Measurements from ENCODE around the gene KIZ. TPM values are rescaled to one million over a fixed set of nuclear protein-coding genes. Genes with fewer than 3 reads are reported as not detected.
"Not testable (repeated sequence)": the region's sequence is repeated elsewhere in the genome, so short reads cannot be mapped to it uniquely, and the experiment has no call there.

The KIZ gene
- total RNA-seq, 1 donor from 2014 or later: 15.0 TPM

DNA sequence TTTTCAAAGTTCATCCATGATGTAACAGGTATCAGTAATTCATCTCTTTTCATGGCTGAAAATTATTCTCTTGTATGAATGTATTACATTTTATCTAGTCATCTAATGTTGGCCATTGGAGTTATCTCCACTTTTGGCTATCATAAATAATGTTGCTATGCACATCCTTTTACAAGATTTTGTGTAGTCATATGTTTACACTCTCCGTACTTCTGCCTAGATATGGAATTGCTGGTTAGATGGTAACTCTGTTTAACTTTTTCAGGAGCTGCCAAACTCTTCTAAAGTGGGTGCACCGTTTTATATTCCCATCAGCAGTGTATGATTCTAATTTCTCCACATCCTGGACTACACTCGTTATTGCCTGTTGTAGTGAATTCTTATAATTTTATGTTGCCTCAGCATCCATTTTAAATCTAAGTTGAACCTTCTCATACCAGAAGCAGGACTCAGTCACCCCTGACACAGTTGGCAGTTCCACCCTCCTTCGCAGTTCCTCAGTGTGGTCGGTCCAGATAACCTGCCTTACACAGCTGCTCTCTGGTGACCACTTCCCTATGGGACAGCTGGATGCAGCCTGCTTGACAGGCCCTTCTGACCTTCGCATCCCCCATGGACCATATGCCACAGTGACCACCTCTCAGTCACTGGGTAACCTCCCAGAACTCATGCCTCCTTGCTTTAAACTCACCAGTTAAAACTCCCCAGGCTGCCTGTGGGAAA is 33.9 kb downstream of the KIZ start:
- Mint-ChIP-seq H3K27ac (ENCODE audit: unreplicated experiment) (no peak overlapping the region), H3K4me3 (no peak overlapping the region), H3K27me3 (ENCODE audit: low read depth) (no peaks in the 10 kb centered on the region), H3K4me1 (peaks cover 6% of the 10 kb centered on the region), H3K9me3 (no peaks in the 10 kb centered on the region), H3K36me3 (ENCODE audit: low read depth) (no peaks in the 10 kb centered on the region)
- TF ChIP-seq, protein P1, sequence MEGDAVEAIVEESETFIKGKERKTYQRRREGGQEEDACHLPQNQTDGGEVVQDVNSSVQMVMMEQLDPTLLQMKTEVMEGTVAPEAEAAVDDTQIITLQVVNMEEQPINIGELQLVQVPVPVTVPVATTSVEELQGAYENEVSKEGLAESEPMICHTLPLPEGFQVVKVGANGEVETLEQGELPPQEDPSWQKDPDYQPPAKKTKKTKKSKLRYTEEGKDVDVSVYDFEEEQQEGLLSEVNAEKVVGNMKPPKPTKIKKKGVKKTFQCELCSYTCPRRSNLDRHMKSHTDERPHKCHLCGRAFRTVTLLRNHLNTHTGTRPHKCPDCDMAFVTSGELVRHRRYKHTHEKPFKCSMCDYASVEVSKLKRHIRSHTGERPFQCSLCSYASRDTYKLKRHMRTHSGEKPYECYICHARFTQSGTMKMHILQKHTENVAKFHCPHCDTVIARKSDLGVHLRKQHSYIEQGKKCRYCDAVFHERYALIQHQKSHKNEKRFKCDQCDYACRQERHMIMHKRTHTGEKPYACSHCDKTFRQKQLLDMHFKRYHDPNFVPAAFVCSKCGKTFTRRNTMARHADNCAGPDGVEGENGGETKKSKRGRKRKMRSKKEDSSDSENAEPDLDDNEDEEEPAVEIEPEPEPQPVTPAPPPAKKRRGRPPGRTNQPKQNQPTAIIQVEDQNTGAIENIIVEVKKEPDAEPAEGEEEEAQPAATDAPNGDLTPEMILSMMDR (conservative IDR thresholded peaks at IDR 0.05): no peak
- DNase-seq (ENCODE audit: low read depth, low spot score): no peak

DNA sequence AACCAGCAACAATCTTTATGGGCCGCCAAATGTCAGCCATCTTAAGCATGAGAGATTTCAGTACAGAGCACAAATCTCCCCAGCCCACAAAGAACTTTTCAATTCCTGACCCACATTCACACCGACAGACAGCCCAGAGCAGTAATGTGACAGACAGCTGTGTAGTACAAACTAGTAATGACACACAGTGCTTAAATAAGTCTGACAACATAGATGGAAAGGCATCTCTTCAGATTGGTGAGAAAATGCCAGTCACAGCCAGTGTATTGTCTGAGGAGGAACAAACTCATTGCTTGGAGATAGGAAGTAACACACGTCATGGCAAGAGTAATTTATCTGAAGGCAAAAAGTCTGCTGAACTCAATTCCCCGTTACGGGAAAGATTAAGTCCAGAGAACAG is 36.0 kb downstream of the KIZ start:
- H3K4me3 Mint-ChIP-seq: no peak overlapping the region
- H3K9me3 Mint-ChIP-seq: peaks cover 3% of the 10 kb centered on the region
- H3K27ac Mint-ChIP-seq (ENCODE audit: unreplicated experiment): no peak overlapping the region
- H3K36me3 Mint-ChIP-seq (ENCODE audit: low read depth): peaks cover 6% of the 10 kb centered on the region
- DNase-seq (ENCODE audit: low read depth, low spot score): no peak
- peaks cover 6% of the 10 kb centered on the region for H3K4me1 Mint-ChIP-seq
- H3K27me3 Mint-ChIP-seq (ENCODE audit: low read depth): no peaks in the 10 kb centered on the region
- TF ChIP-seq, protein P1 (conservative IDR thresholded peaks at IDR 0.05): no peak

DNA sequence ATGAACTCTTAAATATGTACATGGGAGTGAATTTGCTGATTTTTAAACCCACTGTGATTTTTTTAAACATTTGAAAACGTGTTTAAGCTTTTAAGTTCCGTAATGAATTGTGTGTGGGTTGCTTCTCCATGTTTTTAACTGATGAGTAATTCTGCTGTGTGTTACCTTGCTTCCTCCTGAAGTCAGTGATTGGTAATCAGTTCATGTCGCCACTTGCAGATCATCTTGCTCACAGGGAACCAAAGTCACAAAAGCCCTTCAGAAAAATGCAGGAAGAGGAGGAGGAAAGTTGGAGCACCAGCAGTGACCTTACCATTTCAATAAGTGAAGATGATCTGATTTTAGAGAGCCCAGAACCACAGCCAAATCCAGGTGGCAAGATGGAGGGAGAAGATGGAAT is 36.7 kb downstream of the KIZ start:
- Mint-ChIP-seq H3K4me3 (no peak overlapping the region), H3K4me1 (peaks cover 6% of the 10 kb centered on the region), H3K36me3 (ENCODE audit: low read depth) (peaks cover 6% of the 10 kb centered on the region), H3K27ac (ENCODE audit: unreplicated experiment) (no peak overlapping the region), H3K27me3 (ENCODE audit: low read depth) (no peaks in the 10 kb centered on the region), H3K9me3 (peaks cover 3% of the 10 kb centered on the region)
- TF ChIP-seq, protein P1 (conservative IDR thresholded peaks at IDR 0.05): no peak
- no peak for DNase-seq (ENCODE audit: low read depth, low spot score)

DNA sequence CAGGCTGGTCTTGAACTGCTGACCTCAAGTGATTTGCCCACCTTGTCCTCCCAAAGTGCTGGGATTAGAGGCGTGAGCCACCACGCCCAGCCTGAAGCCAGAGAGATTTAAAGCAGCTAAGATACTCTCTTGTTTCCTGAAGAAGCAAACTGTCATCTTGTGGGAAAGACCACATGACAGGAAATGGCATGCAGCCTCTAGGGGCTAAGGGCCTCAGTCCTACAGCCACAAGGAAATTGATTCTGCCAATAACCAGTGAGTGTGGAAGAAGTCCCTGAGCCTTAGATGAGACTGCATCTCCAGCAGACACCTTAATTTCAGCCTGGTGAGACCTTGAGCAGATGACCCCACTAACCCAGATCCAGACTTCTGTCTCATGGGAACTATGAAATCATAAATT is 40.9 kb downstream of the KIZ start:
- TF ChIP-seq, protein P1 (conservative IDR thresholded peaks at IDR 0.05): no peak

DNA sequence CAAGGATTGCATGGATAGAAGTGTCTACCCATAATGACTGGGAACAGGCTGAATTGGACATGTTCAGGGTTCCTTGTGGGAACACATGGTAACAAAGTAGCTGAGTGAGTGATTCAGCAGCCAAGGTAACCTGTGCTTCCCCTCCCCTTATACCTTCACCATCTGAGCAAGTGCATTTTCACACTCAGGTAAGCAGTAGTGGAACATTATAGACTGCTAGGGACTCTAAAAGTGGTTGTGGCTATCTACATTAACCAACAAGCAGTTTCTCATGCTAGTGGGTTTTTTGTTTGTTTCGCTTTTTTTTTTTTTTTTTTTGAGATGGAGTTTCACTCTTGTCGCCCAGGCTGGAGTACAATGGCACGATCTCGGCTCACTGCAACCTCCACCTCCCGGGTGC is 41.4 kb downstream of the KIZ start:
- no peaks in the 10 kb centered on the region for H3K4me1 Mint-ChIP-seq
- peaks cover 5% of the 10 kb centered on the region for H3K9me3 Mint-ChIP-seq
- H3K4me3 Mint-ChIP-seq: no peak overlapping the region
- no peak for DNase-seq (ENCODE audit: low read depth, low spot score)
- peaks cover 20% of the 10 kb centered on the region for H3K36me3 Mint-ChIP-seq (ENCODE audit: low read depth)
- TF ChIP-seq, protein P1 (conservative IDR thresholded peaks at IDR 0.05): no peak
- H3K27me3 Mint-ChIP-seq (ENCODE audit: low read depth): no peaks in the 10 kb centered on the region
- H3K27ac Mint-ChIP-seq (ENCODE audit: unreplicated experiment): no peak overlapping the region

More for the DNA sequence above, 40.9 kb downstream of the KIZ start:
- DNase-seq (ENCODE audit: low read depth, low spot score): no peak
- Mint-ChIP-seq H3K27me3 (ENCODE audit: low read depth) (no peaks in the 10 kb centered on the region), H3K27ac (ENCODE audit: unreplicated experiment) (no peak overlapping the region), H3K9me3 (peaks cover 5% of the 10 kb centered on the region), H3K4me1 (peaks cover 4% of the 10 kb centered on the region), H3K36me3 (ENCODE audit: low read depth) (peaks cover 20% of the 10 kb centered on the region), H3K4me3 (no peak overlapping the region)

DNA sequence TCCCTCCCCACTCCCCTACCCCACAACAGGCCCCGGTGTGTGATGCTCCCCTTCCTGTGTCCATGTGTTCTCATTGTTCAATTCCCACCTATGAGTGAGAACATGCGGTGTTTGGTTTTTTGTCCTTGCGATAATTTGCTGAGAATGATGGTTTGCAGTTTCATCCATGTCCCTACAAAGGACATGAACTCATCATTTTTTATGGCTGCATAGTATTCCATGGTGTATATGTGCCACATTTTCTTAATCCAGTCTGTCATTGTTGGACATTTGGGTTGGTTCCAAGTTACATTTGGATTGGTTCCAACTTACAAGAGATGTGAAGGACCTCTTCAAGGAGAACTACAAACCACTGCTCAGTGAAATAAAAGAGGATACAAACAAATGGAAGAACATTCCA is 42.2 kb downstream of the KIZ start:
- peaks cover 20% of the 10 kb centered on the region for H3K36me3 Mint-ChIP-seq (ENCODE audit: low read depth)
- not testable (repeated sequence) for H3K27me3 Mint-ChIP-seq (ENCODE audit: low read depth); H3K4me3 Mint-ChIP-seq; DNase-seq (ENCODE audit: low read depth, low spot score); H3K4me1 Mint-ChIP-seq; H3K9me3 Mint-ChIP-seq; H3K27ac Mint-ChIP-seq (ENCODE audit: unreplicated experiment)

All from neural crest cell (in vitro differentiated cells).